Gastroesophageal sphincter (tissue), 4 donors: ENCODE data around the gene DYNC1I1. TPM values are rescaled to one million over a fixed set of nuclear protein-coding genes. Genes with fewer than 3 reads are reported as not detected.

Experiments used
- ATAC-seq: fragments of 150-250 bp; one replicate; pipeline ENCODE4 v1.9.1; 2016; ENCODE audit warnings: mild to moderate bottlenecking, moderate library complexity
- H3K27ac ChIP-seq, 4 donors: fragments of 200-600 bp; sonication (generic) in 3 of 4; 1 replicate in 3 of 4; 2 replicates in 1 of 4; pipeline ENCODE4 v1.5.1; 2016 to 2019
- H3K27me3 ChIP-seq: fragments of 200-600 bp; sonication (generic); one replicate; pipeline ENCODE4 v1.5.1; 2019
- H3K36me3 ChIP-seq, 2 donors: fragments of 200-600 bp; sonication (generic); one replicate each; pipeline ENCODE4 v1.5.1; 2019; ENCODE audit warnings: control low read depth in 1 of 2
- H3K4me1 ChIP-seq, 3 donors: fragments of 200-600 bp; sonication (generic); 1 replicate in 2 of 3; 2 replicates in 1 of 3; pipeline ENCODE4 v1.5.1; 2016 to 2019; ENCODE audit warnings: control low read depth in 2 of 3
- H3K4me3 ChIP-seq, 2 donors: fragments of 200-600 bp; sonication (generic); one replicate each; pipeline ENCODE4 v1.5.1; 2019; ENCODE audit warnings: mild to moderate bottlenecking in 1 of 2, moderate library complexity in 1 of 2
- H3K9me3 ChIP-seq, 3 donors: fragments of 200-600 bp; sonication (generic); one replicate each; pipeline ENCODE4 v1.5.1; 2017 to 2019; ENCODE audit warnings: control low read depth in 2 of 3
- EP300 ChIP-seq: sonication (generic); formaldehyde crosslinking; IDR thresholded peaks from one replicate; pipeline ENCODE4 v1.6.1; 2017; ENCODE audit warnings: antibody characterized with exemption, mild to moderate bottlenecking
- POLR2A ChIP-seq, 2 donors: fragments of 450-650 bp; IDR thresholded peaks; one replicate each; pipeline ENCODE4 v1.6.1; 2017; ENCODE audit warnings: antibody characterized with exemption in 2 of 2, mild to moderate bottlenecking in 2 of 2, moderate library complexity in 1 of 2
- POLR2AphosphoS5 ChIP-seq: sonication (generic); formaldehyde crosslinking; IDR thresholded peaks from one replicate; pipeline ENCODE4 v1.6.1; 2017; ENCODE audit warnings: antibody characterized with exemption
- WGBS, 2 donors: methylation state at CpG; one replicate each; pipeline ENCODE4 v1.1.5; 2018; ENCODE audit warnings: low coverage in 1 of 2; 5-methylcytosine and 5-hydroxymethylcytosine counted together
- total RNA-seq, 4 donors: library from RNA; depleted of rRNA; stranded (reverse); fragments of >200 nt; gene quantifications; one replicate each; pipeline ENCODE4 v1.1.0, GENCODE V29; 2016
- TF ChIP-seq, protein P1 (sequence below), 4 experiments: fragments of 200-600 bp in 2 of 4; fragments of 450-650 bp in 2 of 4; sonication (generic) in 1 of 4; IDR thresholded peaks; one replicate each; pipeline ENCODE4 v1.5.1; 2017 to 2019; ENCODE audit warnings: antibody characterized with exemption in 4 of 4, mild to moderate bottlenecking in 2 of 4, moderate library complexity in 2 of 4

Gene DYNC1I1
- total RNA-seq, 4 donors from 2014 or later, result 7.6 to 23.8 (median 18.2) TPM

DNA sequence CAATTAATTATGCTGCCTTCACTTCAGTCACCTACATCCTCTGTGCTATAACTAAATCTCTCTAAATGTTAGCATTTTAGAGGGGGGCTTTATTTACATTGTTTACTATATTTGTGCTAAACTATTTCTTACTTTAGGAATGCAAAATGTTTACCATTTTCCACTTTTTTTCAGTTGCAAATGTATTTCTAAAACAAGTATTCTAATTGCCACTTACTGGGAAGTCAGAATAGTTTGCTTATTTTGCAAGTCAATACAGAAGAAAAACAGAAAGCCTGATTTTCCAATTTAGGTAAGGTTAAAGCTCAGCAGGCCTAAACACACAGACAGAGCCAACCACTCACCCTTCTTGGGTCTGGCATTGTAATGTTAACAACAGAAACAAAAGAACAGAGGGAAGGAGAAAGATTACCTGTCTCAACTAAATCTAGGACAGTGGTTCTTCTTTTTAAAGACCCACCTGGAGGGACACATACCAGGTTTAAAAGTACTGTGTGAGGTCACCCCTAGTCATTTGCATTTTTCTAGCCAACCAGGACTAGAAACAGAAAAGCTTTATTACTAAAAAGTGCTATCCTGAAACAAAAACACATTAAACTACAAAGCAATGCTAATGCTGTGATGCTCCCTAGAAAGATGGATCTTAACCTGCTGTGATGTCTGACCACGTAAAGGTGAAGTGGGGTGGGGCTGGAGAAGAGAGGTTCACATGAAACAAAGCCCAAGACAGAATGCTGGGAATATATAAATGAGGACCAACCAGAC lies 371.3 kb downstream of the DYNC1I1 start:
- ATAC-seq, result no peak
- 60 to 75% methylated on average over 1 of the region's 1 CpG for WGBS, 2 donors
- Histone ChIP-seq H3K4me1 (no peaks in the 10 kb centered on the region), H3K27me3 (no peaks in the 10 kb centered on the region), H3K36me3 (peaks cover 0 to 62% of the 10 kb centered on the region in 2 donors), H3K4me3 (no peak overlapping the region), H3K27ac (no peak overlapping the region), H3K9me3 (no peaks in the 10 kb centered on the region)
- TF ChIP-seq POLR2AphosphoS5 (no peak), POLR2A (IDR thresholded peaks at IDR 0.05) (no peak), EP300 (no peak)
- TF ChIP-seq, protein P1, sequence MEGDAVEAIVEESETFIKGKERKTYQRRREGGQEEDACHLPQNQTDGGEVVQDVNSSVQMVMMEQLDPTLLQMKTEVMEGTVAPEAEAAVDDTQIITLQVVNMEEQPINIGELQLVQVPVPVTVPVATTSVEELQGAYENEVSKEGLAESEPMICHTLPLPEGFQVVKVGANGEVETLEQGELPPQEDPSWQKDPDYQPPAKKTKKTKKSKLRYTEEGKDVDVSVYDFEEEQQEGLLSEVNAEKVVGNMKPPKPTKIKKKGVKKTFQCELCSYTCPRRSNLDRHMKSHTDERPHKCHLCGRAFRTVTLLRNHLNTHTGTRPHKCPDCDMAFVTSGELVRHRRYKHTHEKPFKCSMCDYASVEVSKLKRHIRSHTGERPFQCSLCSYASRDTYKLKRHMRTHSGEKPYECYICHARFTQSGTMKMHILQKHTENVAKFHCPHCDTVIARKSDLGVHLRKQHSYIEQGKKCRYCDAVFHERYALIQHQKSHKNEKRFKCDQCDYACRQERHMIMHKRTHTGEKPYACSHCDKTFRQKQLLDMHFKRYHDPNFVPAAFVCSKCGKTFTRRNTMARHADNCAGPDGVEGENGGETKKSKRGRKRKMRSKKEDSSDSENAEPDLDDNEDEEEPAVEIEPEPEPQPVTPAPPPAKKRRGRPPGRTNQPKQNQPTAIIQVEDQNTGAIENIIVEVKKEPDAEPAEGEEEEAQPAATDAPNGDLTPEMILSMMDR (IDR thresholded peaks at IDR 0.05), result no peak

DNA sequence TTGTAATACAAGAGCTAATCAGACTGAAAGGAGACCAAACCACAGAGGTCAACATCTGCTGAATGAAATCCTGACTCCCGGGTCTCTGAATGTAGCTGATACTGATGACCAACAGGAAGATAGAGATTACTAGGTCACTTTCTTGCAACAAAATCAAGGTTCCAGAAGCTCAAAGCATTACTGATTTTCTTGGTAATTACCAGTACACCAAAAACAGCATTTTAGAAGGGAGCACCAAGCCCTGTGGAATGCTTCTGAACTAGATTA lies 371.8 kb downstream of the DYNC1I1 start:
- Histone ChIP-seq H3K27me3 (no peaks in the 10 kb centered on the region), H3K36me3 (peaks cover 0 to 67% of the 10 kb centered on the region in 2 donors), H3K9me3 (no peaks in the 10 kb centered on the region), H3K4me3 (no peak overlapping the region), H3K4me1 (no peaks in the 10 kb centered on the region), H3K27ac (no peak overlapping the region)
- ATAC-seq, result no peak
- TF ChIP-seq POLR2AphosphoS5, result no peak
- no peak for TF ChIP-seq POLR2A (IDR thresholded peaks at IDR 0.05)
- no peak for TF ChIP-seq EP300
- TF ChIP-seq, protein P1 (IDR thresholded peaks at IDR 0.05), result no peak
- 67 to 71% methylated on average over 1 of the region's 1 CpG for WGBS, 2 donors

Other genes with a start within 250 kb of the DYNC1I1 start
- gene PDK4, start 176.0 kb upstream of the DYNC1I1 start, total RNA-seq, result 100 to 1,000 TPM; 208 to 842 (median 506) TPM